Panc1 (cell line): ENCODE data around the gene OGFOD3. TPM values are rescaled to one million over a fixed set of nuclear protein-coding genes. Genes with fewer than 3 reads are reported as not detected.

Source experiments
- ATAC-seq: fragments of 200-7000 bp; cut with Tn5 transposase; 2 replicates; pipeline ENCODE4 v1.9.1; 2020; ENCODE audit warnings: mild to moderate bottlenecking, moderate library complexity
- BruUV-seq: library from RNA; stranded (reverse); fragments of 400-500 nt; replicated peaks from 2 replicates; lab custom pipeline; 2021; lab: Mats Ljungman, UMichigan
- CTCF ChIA-PET: fragments of 300-600 bp; sonication (Branson Sonifier 250); formaldehyde crosslinking; loops from one replicate; lab custom pipeline; 2022; ENCODE audit warnings: antibody characterized with exemption; lab: Charles Lee
- POLR2A ChIA-PET: fragments of 300-600 bp; sonication (Branson Sonifier 250); formaldehyde crosslinking; loops from one replicate; lab custom pipeline; 2022; ENCODE audit warnings: antibody characterized with exemption; lab: Charles Lee
- DNase-seq: peaks from one replicate; pipeline ENCODE4 v3.0.0-alpha.2; 2010; ENCODE audit warnings: low read depth, low spot score
- H3K27ac ChIP-seq: 2 replicates; pipeline ENCODE4 v1.5.1; 2011; ENCODE audit warnings: mild to moderate bottlenecking, low read length, inconsistent platforms
- H3K27me3 ChIP-seq: fragments of 200-500 bp; sonication (Bioruptor generic); 2 replicates; pipeline ENCODE4 v1.6.0; 2014; ENCODE audit warnings: low read length, inconsistent platforms; ENCODE audit not compliant: control insufficient read depth, insufficient read depth
- H3K36me3 ChIP-seq: fragments of 200-500 bp; sonication (Bioruptor generic); 2 replicates; pipeline ENCODE4 v1.5.1; 2014; ENCODE audit warnings: inconsistent platforms, mild to moderate bottlenecking, low read length, moderate library complexity; ENCODE audit not compliant: control insufficient read depth, insufficient read depth
- H3K4me1 ChIP-seq: 2 replicates; pipeline ENCODE4 v1.5.1; 2011; ENCODE audit warnings: inconsistent platforms, mild to moderate bottlenecking, low read length, moderate library complexity; ENCODE audit not compliant: control insufficient read depth, insufficient read depth
- H3K4me3 ChIP-seq, 2 experiments: 2 replicates each; pipeline ENCODE4 v1.5.1; 2011 to 2012; ENCODE audit warnings: low read depth in 2 of 2, low read length in 2 of 2, mild to moderate bottlenecking in 2 of 2, inconsistent platforms in 1 of 2, moderate library complexity in 1 of 2
- H3K9me3 ChIP-seq: fragments of 200-500 bp; sonication (Bioruptor generic); 2 replicates; pipeline ENCODE4 v1.5.1; 2014; ENCODE audit warnings: low read depth, mild to moderate bottlenecking, inconsistent platforms, low read length, moderate library complexity; ENCODE audit not compliant: control insufficient read depth, insufficient read depth
- CTCF ChIP-seq: fragments of 450-650 bp; IDR thresholded peaks from 2 replicates; pipeline ENCODE4 v1.5.1; 2017; ENCODE audit warnings: mild to moderate bottlenecking
- POLR2AphosphoS5 ChIP-seq: IDR thresholded peaks from 2 replicates; pipeline ENCODE4 v1.6.1; 2012; ENCODE audit warnings: mild to moderate bottlenecking, low read depth, low read length, moderate library complexity
- REST ChIP-seq, 2 experiments: IDR thresholded peaks; 2 replicates each; pipeline ENCODE4 v1.6.1; 2011 to 2012; ENCODE audit warnings: low read depth in 2 of 2, control low read depth in 1 of 2, low read length in 1 of 2, mild to moderate bottlenecking in 1 of 2, moderate library complexity in 1 of 2; ENCODE audit not compliant: insufficient read depth in 1 of 2
- SIN3A ChIP-seq: IDR thresholded peaks from 2 replicates; pipeline ENCODE4 v1.6.1; 2012; ENCODE audit warnings: low read depth, mild to moderate bottlenecking, low read length, moderate library complexity, borderline replicate concordance; ENCODE audit not compliant: insufficient read depth
- TCF7L2 ChIP-seq: IDR thresholded peaks from 2 replicates; pipeline ENCODE4 v1.6.1; 2011; ENCODE audit warnings: mild to moderate bottlenecking, low read depth, low read length, inconsistent platforms
- in situ Hi-C: cut with HindIII; loops from 2 replicates; pipeline ENCODE4 v1.10.0; 2016; ENCODE audit warnings: low sequenced_read_pairs, low pct_unique_long_range_greater_than_20kb
- intact Hi-C: fragments of 100-400 bp; cut with micrococcal nuclease; formaldehyde crosslinking; loops from one replicate; pipeline ENCODE4 v1.10.0; 2022; ENCODE audit not compliant: unreplicated experiment
- total RNA-seq: library from RNA; stranded (reverse); gene quantifications from one replicate; pipeline ENCODE4 v1.2.1, GENCODE V29; 2021; ENCODE audit not compliant: unreplicated experiment

The OGFOD3 gene
- total RNA-seq, 1 experiment from 2014 or later: 53.9 TPM

- no peak overlapping the region for H3K4me3 ChIP-seq
- ATAC-seq (peak; percentile 40), DNase-seq (no peak)
- no peaks in the 10 kb centered on the region for H3K36me3 ChIP-seq
- TF ChIP-seq TCF7L2: no peak
- no peak for TF ChIP-seq CTCF
- TF ChIP-seq SIN3A: 0 out of 2 replicates have a peak, but pooled peaks have one; percentile 2
- no peak for TF ChIP-seq REST (IDR thresholded peaks at IDR 0.05; ENCODE audit: insufficient read depth in 1 of 2, low read depth in 2 of 2, low read length in 1 of 2)
- TF ChIP-seq POLR2AphosphoS5: 0 out of 2 replicates have a peak, but pooled peaks have one; percentile 10
- no peaks in the 10 kb centered on the region for H3K27me3 ChIP-seq
- in situ Hi-C loops (no loop called here), intact Hi-C loops (no loop called here)
- POLR2A ChIA-PET: no interaction called here
- peaks cover 11% of the 10 kb centered on the region; the same call in 1 of the 2 replicates for H3K4me1 ChIP-seq
- no TSS peak for BruUV-seq
- no peak overlapping the region for H3K27ac ChIP-seq
- H3K9me3 ChIP-seq: no peaks in the 10 kb centered on the region
- CTCF ChIA-PET: no interaction called here
Observed at GRCh38 chr17:82441691-82442487, 23.5 kb upstream of the OGFOD3 start.

- no peaks in the 10 kb centered on the region for H3K27me3 ChIP-seq
- intact Hi-C loops: no loop called here
- TF ChIP-seq REST (IDR thresholded peaks at IDR 0.05; ENCODE audit: insufficient read depth in 1 of 2, low read depth in 2 of 2, low read length in 1 of 2) (no peak), POLR2AphosphoS5 (no peak), CTCF (no peak), SIN3A (0 out of 2 replicates have a peak, but pooled peaks have one; percentile 22)
- BruUV-seq: no TSS peak
- H3K9me3 ChIP-seq: no peaks in the 10 kb centered on the region
- in situ Hi-C loops: no loop called here
- ChIA-PET POLR2A (no interaction called here), CTCF (no interaction called here)
- no peak overlapping the region for H3K27ac ChIP-seq
- ATAC-seq (peak; percentile 21; the same call in 1 of the 2 replicates), DNase-seq (no peak)
- H3K4me3 ChIP-seq: no peak overlapping the region
- H3K36me3 ChIP-seq: no peaks in the 10 kb centered on the region
- peaks cover 11% of the 10 kb centered on the region; the same call in 1 of the 2 replicates for H3K4me1 ChIP-seq
Observed at GRCh38 chr17:82440991-82441627, 22.7 kb upstream of the OGFOD3 start.
